SJCRH30 (cell line): ENCODE data around the gene LTBP4. TPM values are rescaled to one million over a fixed set of nuclear protein-coding genes. Genes with fewer than 3 reads are reported as not detected.
"Not testable (repeated sequence)": the region's sequence is repeated elsewhere in the genome, so short reads cannot be mapped to it uniquely, and the experiment has no call there.

Experiments used
- DNase-seq, 2 experiments: peaks; one replicate each; pipeline ENCODE4 v3.0.0-alpha.2; 2015 to 2020
- H3K27ac ChIP-seq: fragments of 250-450 bp; sonication (Bioruptor Pico); 2 replicates; pipeline ENCODE4 v1.5.1; 2020; ENCODE audit warnings: mild to moderate bottlenecking, moderate library complexity
- H3K27me3 ChIP-seq: fragments of 250-450 bp; sonication (Bioruptor Pico); 2 replicates; pipeline ENCODE4 v1.5.1; 2020; ENCODE audit warnings: mild to moderate bottlenecking, moderate library complexity
- H3K36me3 ChIP-seq: fragments of 250-450 bp; sonication (Bioruptor Pico); 2 replicates; pipeline ENCODE4 v1.5.1; 2020; ENCODE audit warnings: mild to moderate bottlenecking, moderate library complexity
- H3K4me1 ChIP-seq: fragments of 250-450 bp; sonication (Bioruptor Pico); 2 replicates; pipeline ENCODE4 v1.5.1; 2020; ENCODE audit warnings: mild to moderate bottlenecking, moderate library complexity
- H3K4me3 ChIP-seq: fragments of 250-450 bp; sonication (Bioruptor Pico); 2 replicates; pipeline ENCODE4 v1.5.1; 2020; ENCODE audit warnings: mild to moderate bottlenecking, moderate library complexity
- H3K9me3 ChIP-seq: fragments of 250-450 bp; sonication (Bioruptor Pico); replicated peaks from 2 replicates; pipeline ENCODE4 v1.5.1; 2020; ENCODE audit warnings: mild to moderate bottlenecking, moderate library complexity
- total RNA-seq: library from RNA; depleted of rRNA; stranded (reverse); fragments of >200 nt; shearing (Covaris generic); gene quantifications from 2 replicates; pipeline ENCODE4 v1.2.3, GENCODE V29; 2014

The LTBP4 gene
- total RNA-seq, 1 experiment from 2014 or later = 5.6 TPM

- Histone ChIP-seq H3K9me3 (no peaks in the 10 kb centered on the region), H3K27me3 (no peaks in the 10 kb centered on the region; the same call in 1 of the 2 replicates), H3K36me3 (no peaks in the 10 kb centered on the region), H3K27ac (no peak overlapping the region), H3K4me3 (no peak overlapping the region), H3K4me1 (no peaks in the 10 kb centered on the region)
- no peak for DNase-seq
Observed at GRCh38 chr19:40620161-40620485, 19.0 kb downstream of the LTBP4 start.

DNA sequence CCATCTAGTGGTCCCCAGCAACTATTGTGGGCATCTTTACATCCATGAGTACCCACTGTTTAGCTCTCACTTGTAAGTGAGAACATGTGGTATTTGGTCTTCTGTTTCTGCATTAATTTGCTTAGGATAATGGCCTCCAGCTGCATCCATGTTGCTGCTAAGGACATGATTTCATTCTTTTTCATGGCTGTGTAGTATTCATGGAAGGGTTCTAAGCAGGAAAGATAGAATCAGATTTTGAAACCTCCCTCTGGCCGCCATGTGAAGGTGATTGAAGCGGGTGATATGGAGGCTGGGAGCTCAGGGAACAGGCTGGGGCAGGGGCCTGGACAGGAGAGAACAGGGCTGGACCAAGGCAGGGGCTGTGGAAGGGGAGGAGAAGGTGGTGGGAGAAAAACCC, 20.1 kb downstream of the LTBP4 start:
- Histone ChIP-seq H3K36me3 (no peaks in the 10 kb centered on the region), H3K9me3 (no peaks in the 10 kb centered on the region), H3K4me3 (no peak overlapping the region), H3K4me1 (no peaks in the 10 kb centered on the region), H3K27me3 (no peaks in the 10 kb centered on the region; the same call in 1 of the 2 replicates), H3K27ac (no peak overlapping the region)
- DNase-seq = no peak

DNA sequence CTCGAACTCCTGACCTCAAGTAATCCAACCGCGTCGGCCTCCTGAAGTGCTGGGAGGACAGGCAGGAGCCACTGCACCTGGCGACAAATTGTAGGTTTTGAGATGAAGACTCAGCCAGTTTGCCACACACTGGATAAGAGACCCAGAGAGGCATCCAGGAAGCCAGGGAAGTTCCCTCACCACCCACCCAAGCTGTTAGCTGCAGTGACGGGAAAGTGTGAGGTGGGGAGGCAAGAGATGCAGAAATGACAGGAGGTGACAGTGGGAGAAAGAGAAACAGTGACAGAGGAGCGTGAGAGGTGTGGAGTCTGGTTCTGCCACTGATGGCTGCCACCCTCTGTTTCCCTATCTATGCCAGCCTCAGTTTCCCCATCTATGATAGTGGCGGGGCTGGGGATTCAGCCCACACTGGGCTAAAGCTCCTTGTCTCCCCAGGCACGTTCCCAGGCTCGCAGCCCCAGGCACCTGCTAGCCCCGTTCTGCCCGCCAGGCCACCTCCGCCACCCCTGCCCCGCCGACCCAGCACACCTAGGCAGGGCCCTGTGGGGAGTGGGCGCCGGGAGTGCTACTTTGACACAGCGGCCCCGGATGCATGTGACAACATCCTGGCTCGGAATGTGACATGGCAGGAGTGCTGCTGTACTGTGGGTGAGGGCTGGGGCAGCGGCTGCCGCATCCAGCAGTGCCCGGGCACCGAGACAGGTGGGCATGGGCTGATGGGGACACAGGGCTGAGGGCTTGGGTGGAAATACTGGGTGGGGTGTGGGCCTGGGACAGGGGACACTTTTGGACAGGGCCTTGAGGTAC, 21.0 kb downstream of the LTBP4 start:
- Histone ChIP-seq H3K9me3 (no peaks in the 10 kb centered on the region), H3K36me3 (no peaks in the 10 kb centered on the region), H3K4me1 (no peaks in the 10 kb centered on the region), H3K4me3 (no peak overlapping the region), H3K27ac (no peak overlapping the region), H3K27me3 (no peaks in the 10 kb centered on the region; the same call in 1 of the 2 replicates)
- no peak for DNase-seq

GRCh38 chr19:40622773-40623075, 21.6 kb downstream of the LTBP4 start:
- no peaks in the 10 kb centered on the region for H3K36me3 ChIP-seq
- no peak overlapping the region for H3K27ac ChIP-seq
- no peak overlapping the region for H3K4me3 ChIP-seq

GRCh38 chr19:40623403-40624251, 22.5 kb downstream of the LTBP4 start:
- H3K4me1 ChIP-seq = no peaks in the 10 kb centered on the region
- H3K27me3 ChIP-seq = no peaks in the 10 kb centered on the region; the same call in 1 of the 2 replicates
- no peaks in the 10 kb centered on the region for H3K9me3 ChIP-seq
- H3K27ac ChIP-seq = no peak overlapping the region
- H3K4me3 ChIP-seq = no peak overlapping the region
- H3K36me3 ChIP-seq = no peaks in the 10 kb centered on the region
- peak; percentile 43 to 54 for DNase-seq

More at GRCh38 chr19:40622773-40623075, 21.6 kb downstream of the LTBP4 start:
- Histone ChIP-seq H3K4me1 (no peaks in the 10 kb centered on the region), H3K9me3 (no peaks in the 10 kb centered on the region), H3K27me3 (no peaks in the 10 kb centered on the region; the same call in 1 of the 2 replicates)
- no peak for DNase-seq

DNA sequence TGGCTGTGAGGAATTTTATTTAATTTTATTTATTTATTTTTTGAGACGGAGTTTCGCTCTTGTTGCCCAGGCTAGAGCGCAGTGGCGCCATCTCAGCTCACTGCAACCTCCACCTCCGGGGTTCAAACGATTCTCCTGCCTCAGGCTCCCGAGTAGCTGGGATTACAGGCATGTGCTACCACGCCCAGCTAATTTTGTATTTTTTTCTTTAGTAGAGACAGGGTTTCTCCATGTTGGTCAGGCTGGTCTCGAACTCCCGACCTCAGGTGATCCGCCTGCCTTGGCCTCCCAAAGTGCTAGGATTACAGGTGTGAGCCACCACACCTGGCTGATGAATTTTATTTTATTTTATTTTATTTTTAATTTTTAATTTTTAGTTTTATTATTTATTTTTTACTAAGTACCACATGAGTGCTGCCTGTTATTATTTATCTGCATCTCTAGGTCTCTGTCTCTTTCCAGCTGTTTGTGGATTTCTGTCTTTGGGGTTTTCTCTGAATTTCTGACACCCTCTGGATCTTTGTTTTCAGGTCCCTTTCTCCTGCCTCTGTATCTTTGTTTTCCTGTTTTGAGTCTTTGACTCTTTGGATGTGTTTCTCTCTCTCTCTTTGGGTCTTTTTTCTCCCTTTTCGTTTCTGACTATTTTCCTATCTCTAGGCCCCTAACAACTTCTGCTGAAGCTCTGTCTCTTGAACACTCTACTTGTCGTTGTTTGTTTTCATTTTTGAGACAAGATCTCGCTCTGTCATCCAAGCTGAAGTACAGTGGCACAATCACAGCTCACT, 23.4 kb downstream of the LTBP4 start:
- H3K27ac ChIP-seq = not testable (repeated sequence)

DNA sequence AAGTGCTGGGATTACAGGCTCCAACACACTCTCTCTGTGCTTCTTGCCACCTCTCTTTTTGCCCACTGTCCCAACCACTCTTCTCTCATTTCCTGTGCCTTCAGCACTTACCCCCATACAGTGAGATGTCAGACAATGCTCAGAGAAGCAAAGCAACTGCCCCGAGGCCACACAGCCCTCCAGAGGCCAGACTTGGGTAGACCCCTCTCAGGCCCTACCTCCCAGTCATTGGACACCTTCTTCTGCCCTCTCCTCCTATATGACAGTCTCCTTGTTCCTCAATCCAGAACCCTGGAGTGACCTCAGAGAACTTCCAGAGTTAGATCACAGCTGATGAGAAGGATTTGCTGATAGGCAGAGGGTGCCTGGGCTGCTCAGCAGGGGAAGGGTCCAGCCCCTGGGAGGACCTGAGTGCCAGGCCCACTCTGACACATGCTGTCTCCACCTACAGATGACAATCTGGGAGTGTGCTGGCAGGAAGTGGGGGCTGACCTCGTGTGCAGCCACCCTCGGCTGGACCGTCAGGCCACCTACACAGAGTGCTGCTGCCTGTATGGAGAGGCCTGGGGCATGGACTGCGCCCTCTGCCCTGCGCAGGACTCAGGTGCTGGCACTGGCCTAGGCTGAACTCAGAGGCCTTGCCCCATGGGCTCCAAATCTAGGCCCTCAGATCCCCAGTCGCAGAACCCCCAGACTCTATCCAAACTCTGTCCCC, 24.4 kb downstream of the LTBP4 start:
- no peaks in the 10 kb centered on the region for H3K9me3 ChIP-seq
- DNase-seq = no peak
- no peak overlapping the region for H3K27ac ChIP-seq
- no peak overlapping the region for H3K4me3 ChIP-seq
- H3K27me3 ChIP-seq = no peaks in the 10 kb centered on the region
- H3K4me1 ChIP-seq = no peaks in the 10 kb centered on the region
- H3K36me3 ChIP-seq = no peaks in the 10 kb centered on the region

More for the DNA sequence above, 23.4 kb downstream of the LTBP4 start:
- not testable (repeated sequence) for H3K4me3 ChIP-seq, H3K27me3 ChIP-seq, H3K4me1 ChIP-seq, DNase-seq, H3K9me3 ChIP-seq, H3K36me3 ChIP-seq

- Histone ChIP-seq H3K4me1 (no peaks in the 10 kb centered on the region), H3K4me3 (no peak overlapping the region), H3K36me3 (no peaks in the 10 kb centered on the region), H3K27ac (no peak overlapping the region), H3K9me3 (no peaks in the 10 kb centered on the region), H3K27me3 (0 out of 2 replicates have a peak, but pooled peaks cover 3% of the 10 kb centered on the region)
- DNase-seq = no peak
Observed at GRCh38 chr19:40626918-40627317, 25.7 kb downstream of the LTBP4 start.

GRCh38 chr19:40627486-40628279, 26.5 kb downstream of the LTBP4 start:
- Histone ChIP-seq H3K4me3 (no peak overlapping the region), H3K36me3 (no peaks in the 10 kb centered on the region), H3K4me1 (no peaks in the 10 kb centered on the region), H3K27ac (no peak overlapping the region), H3K9me3 (no peaks in the 10 kb centered on the region), H3K27me3 (0 out of 2 replicates have a peak, but pooled peaks cover 3% of the 10 kb centered on the region)
- no peak for DNase-seq

DNA sequence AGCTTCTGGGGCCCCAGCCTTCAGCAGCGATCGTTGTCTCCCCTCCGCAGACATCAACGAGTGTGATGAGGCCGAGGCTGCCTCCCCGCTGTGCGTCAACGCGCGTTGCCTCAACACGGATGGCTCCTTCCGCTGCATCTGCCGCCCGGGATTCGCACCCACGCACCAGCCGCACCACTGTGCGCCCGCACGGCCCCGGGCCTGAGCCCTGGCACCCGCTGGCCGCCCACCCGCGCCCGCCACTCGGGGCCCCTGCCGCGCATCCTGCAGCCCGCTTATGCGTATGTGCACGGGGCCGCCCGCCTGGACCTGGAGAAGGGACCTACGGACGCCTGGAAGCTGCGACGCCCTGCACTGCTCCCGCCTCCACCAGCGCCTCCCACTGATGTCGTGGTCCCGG, 28.2 kb downstream of the LTBP4 start:
- H3K36me3 ChIP-seq = no peaks in the 10 kb centered on the region
- no peak overlapping the region for H3K27ac ChIP-seq
- H3K9me3 ChIP-seq = no peaks in the 10 kb centered on the region
- no peak for DNase-seq
- H3K27me3 ChIP-seq = peaks cover 18% of the 10 kb centered on the region
- H3K4me1 ChIP-seq = no peaks in the 10 kb centered on the region
- no peak overlapping the region for H3K4me3 ChIP-seq

- Histone ChIP-seq H3K4me3 (no peak overlapping the region), H3K27ac (no peak overlapping the region), H3K27me3 (peaks cover 18% of the 10 kb centered on the region), H3K4me1 (no peaks in the 10 kb centered on the region), H3K9me3 (no peaks in the 10 kb centered on the region), H3K36me3 (no peaks in the 10 kb centered on the region)
- no peak for DNase-seq
Observed at GRCh38 chr19:40630571-40631160, 29.5 kb downstream of the LTBP4 start.

DNA sequence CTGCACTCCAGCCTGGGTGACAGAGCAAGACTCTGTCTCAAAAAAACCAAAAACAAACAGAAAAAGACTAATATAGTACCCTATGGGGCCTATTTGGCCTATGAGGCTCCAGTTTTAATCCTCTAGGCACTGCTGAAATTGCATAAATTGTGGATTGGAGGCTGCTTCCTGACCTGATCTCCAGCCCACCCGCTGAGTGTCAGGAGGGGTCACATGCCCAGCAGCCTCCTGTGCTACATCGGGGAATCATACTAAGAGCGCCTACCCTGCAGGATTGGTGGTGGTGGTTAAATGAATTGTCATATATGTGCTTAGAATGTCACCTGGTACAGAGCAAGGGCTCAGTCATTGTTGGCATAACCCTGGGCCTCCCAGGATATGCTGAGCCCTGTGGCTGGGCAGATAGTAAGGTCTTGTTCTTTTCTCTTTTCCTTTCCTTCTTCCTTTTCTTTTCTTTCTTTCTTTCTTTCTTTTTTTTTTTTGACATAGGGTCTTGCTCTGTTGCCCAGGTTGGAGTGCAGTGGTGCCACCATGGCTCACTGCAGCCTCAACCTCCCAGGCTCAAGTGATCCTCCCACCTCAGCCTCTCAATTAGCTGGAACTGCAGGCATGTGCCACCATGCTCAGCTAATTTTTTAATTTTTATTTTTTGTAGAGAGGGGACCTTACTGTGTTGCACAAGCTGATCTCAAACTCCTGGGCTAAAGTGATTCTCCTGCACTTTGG, 31.3 kb downstream of the LTBP4 start:
- no peak for DNase-seq
- no peak overlapping the region for H3K4me3 ChIP-seq
- no peak overlapping the region for H3K27ac ChIP-seq
- H3K9me3 ChIP-seq = no peaks in the 10 kb centered on the region
- H3K4me1 ChIP-seq = no peaks in the 10 kb centered on the region
- H3K36me3 ChIP-seq = no peaks in the 10 kb centered on the region
- H3K27me3 ChIP-seq = peaks cover 21% of the 10 kb centered on the region

GRCh38 chr19:40633207-40633606, 32.0 kb downstream of the LTBP4 start:
- Histone ChIP-seq H3K27ac (no peak overlapping the region), H3K9me3 (no peaks in the 10 kb centered on the region), H3K36me3 (no peaks in the 10 kb centered on the region), H3K4me3 (no peak overlapping the region), H3K27me3 (peaks cover 21% of the 10 kb centered on the region), H3K4me1 (no peaks in the 10 kb centered on the region)
- no peak for DNase-seq
